ENCODE results near the gene PTN.

PTN gene

DNA sequence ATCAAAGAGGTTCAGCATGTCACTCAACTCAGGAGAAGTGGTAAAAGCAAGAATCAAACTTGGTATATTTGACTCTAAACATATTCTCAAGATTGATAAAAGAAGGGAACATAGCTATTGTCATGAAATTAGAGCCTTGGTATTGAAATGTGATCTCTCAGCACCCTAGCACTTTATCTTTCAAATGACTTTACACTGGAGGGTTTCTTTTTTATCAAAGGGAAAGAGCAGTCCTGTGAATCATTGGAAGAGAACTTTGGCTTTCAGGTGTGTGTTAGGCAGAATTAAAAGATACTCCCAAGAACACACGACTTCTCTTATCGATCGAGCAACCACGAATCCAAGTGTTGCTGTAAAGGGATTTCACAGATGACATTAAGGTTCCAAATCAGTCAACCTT lies 54.4 kb downstream of the PTN start (continued):
- TF ChIP-seq ZNF146 (tag by site-specific recombination; IDR thresholded peaks at IDR 0.05) = no peak
- TF ChIP-seq ZNF169 (tag by site-specific recombination; IDR thresholded peaks at IDR 0.05) = no peak
- TF ChIP-seq, protein P1, sequence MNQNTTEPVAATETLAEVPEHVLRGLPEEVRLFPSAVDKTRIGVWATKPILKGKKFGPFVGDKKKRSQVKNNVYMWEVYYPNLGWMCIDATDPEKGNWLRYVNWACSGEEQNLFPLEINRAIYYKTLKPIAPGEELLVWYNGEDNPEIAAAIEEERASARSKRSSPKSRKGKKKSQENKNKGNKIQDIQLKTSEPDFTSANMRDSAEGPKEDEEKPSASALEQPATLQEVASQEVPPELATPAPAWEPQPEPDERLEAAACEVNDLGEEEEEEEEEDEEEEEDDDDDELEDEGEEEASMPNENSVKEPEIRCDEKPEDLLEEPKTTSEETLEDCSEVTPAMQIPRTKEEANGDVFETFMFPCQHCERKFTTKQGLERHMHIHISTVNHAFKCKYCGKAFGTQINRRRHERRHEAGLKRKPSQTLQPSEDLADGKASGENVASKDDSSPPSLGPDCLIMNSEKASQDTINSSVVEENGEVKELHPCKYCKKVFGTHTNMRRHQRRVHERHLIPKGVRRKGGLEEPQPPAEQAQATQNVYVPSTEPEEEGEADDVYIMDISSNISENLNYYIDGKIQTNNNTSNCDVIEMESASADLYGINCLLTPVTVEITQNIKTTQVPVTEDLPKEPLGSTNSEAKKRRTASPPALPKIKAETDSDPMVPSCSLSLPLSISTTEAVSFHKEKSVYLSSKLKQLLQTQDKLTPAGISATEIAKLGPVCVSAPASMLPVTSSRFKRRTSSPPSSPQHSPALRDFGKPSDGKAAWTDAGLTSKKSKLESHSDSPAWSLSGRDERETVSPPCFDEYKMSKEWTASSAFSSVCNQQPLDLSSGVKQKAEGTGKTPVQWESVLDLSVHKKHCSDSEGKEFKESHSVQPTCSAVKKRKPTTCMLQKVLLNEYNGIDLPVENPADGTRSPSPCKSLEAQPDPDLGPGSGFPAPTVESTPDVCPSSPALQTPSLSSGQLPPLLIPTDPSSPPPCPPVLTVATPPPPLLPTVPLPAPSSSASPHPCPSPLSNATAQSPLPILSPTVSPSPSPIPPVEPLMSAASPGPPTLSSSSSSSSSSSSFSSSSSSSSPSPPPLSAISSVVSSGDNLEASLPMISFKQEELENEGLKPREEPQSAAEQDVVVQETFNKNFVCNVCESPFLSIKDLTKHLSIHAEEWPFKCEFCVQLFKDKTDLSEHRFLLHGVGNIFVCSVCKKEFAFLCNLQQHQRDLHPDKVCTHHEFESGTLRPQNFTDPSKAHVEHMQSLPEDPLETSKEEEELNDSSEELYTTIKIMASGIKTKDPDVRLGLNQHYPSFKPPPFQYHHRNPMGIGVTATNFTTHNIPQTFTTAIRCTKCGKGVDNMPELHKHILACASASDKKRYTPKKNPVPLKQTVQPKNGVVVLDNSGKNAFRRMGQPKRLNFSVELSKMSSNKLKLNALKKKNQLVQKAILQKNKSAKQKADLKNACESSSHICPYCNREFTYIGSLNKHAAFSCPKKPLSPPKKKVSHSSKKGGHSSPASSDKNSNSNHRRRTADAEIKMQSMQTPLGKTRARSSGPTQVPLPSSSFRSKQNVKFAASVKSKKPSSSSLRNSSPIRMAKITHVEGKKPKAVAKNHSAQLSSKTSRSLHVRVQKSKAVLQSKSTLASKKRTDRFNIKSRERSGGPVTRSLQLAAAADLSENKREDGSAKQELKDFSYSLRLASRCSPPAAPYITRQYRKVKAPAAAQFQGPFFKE (tag by site-specific recombination; IDR thresholded peaks at IDR 0.05; ENCODE audit: borderline replicate concordance) = no peak
- no peak for TF ChIP-seq ZNF560 (tag by site-specific recombination; IDR thresholded peaks at IDR 0.05; ENCODE audit: borderline replicate concordance)
- no peak for TF ChIP-seq ZNF266 (tag by site-specific recombination; IDR thresholded peaks at IDR 0.05; ENCODE audit: low read depth)
- no peak for TF ChIP-seq ZNF214 (tag by site-specific recombination; IDR thresholded peaks at IDR 0.05; ENCODE audit: borderline replicate concordance)
- no peak for TF ChIP-seq ZNF354C (tag by site-specific recombination; IDR thresholded peaks at IDR 0.05; ENCODE audit: borderline replicate concordance, low read depth)

DNA sequence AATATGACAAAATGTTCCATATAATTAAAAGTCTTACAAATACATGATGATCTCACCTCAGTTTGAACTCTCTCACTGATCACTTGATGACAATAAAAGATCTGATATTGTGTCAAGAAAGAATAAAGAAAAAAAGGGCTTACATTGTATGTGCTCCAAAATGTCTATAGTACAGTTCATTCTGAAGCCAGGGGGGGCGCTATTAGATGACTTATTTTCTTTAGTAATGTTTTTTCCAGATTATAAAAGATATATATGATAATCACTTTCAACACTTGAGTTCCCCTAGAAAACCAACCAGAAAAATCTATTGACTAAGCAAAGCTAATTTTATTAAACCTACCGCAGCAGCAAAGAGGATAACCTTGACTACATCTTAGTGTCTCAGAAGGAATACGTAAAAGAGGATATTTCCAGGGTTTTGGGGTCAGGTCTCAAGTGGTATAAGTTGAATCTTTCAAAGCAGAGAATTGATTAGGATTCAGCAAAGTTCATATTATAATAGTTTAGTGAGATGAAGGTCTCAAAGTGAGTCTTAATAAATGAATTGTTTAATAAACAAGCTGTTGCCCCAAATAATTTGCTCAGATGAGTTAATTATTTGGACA lies 55.8 kb downstream of the PTN start:
- Histone ChIP-seq H3K9me3 (ENCODE audit: control insufficient read depth, insufficient read depth, low read depth, low read length) (no peaks in the 10 kb centered on the region), H3K27ac (ENCODE audit: extremely low read depth, low read depth, low read length) (no peak overlapping the region), H3K4me1 (ENCODE audit: control insufficient read depth, insufficient read depth, low read length) (no peaks in the 10 kb centered on the region), H3K4me3 (ENCODE audit: low read depth, low read length) (no peak overlapping the region), H3K36me3 (ENCODE audit: control insufficient read depth in 2 of 2, insufficient read depth in 1 of 2, low read length in 2 of 2) (no peaks in the 10 kb centered on the region)
- ChIA-PET POLR2A (no interaction called here), CTCF (interaction anchor here (0.6 to 2.3 kb wide), 6 partner anchors 9 to 88 kb away, joined by 3 to 16 read pairs (median 4); no protein-coding TSS in a partner anchor)
- TF ChIP-seq ZNF658 (tag by site-specific recombination; IDR thresholded peaks at IDR 0.05) (no peak), ZNF140 (tag by site-specific recombination; IDR thresholded peaks at IDR 0.05) (no peak), KLF17 (tag by site-specific recombination; IDR thresholded peaks at IDR 0.05) (no peak), ZNF223 (tag by site-specific recombination; IDR thresholded peaks at IDR 0.05) (no peak), ZNF362 (tag by site-specific recombination; IDR thresholded peaks at IDR 0.05) (no peak), ZNF473 (tag by site-specific recombination; IDR thresholded peaks at IDR 0.05) (no peak), OVOL3 (tag by site-specific recombination; IDR thresholded peaks at IDR 0.05) (no peak), ZNF138 (tag by site-specific recombination; IDR thresholded peaks at IDR 0.05; ENCODE audit: borderline replicate concordance) (no peak), ZNF311 (tag by site-specific recombination; IDR thresholded peaks at IDR 0.05; ENCODE audit: borderline replicate concordance) (no peak), ZNF777 (tag by site-specific recombination; IDR thresholded peaks at IDR 0.05; ENCODE audit: borderline replicate concordance) (no peak), YY2 (tag by site-specific recombination; IDR thresholded peaks at IDR 0.05) (no peak), ZNF350 (tag by site-specific recombination; IDR thresholded peaks at IDR 0.05) (no peak), ZNF677 (tag by site-specific recombination; IDR thresholded peaks at IDR 0.05) (no peak), ZSCAN23 (tag by site-specific recombination; IDR thresholded peaks at IDR 0.05) (no peak), ZNF645 (tag by site-specific recombination; IDR thresholded peaks at IDR 0.05) (no peak), ZNF2 (tag by site-specific recombination; IDR thresholded peaks at IDR 0.05) (no peak), SCRT1 (tag by site-specific recombination; IDR thresholded peaks at IDR 0.05; ENCODE audit: borderline replicate concordance) (no peak)
- TF ChIP-seq, protein P2, sequence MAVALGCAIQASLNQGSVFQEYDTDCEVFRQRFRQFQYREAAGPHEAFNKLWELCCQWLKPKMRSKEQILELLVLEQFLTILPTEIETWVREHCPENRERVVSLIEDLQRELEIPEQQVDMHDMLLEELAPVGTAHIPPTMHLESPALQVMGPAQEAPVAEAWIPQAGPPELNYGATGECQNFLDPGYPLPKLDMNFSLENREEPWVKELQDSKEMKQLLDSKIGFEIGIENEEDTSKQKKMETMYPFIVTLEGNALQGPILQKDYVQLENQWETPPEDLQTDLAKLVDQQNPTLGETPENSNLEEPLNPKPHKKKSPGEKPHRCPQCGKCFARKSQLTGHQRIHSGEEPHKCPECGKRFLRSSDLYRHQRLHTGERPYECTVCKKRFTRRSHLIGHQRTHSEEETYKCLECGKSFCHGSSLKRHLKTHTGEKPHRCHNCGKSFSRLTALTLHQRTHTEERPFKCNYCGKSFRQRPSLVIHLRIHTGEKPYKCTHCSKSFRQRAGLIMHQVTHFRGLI (tag by site-specific recombination; IDR thresholded peaks at IDR 0.05) = no peak

Data from HEK293 (cell line).